ENCODE data around the gene RTF1. TPM values are rescaled to one million over a fixed set of nuclear protein-coding genes. Genes with fewer than 3 reads are reported as not detected.
"Not testable (repeated sequence)": the region's sequence is repeated elsewhere in the genome, so short reads cannot be mapped to it uniquely, and the experiment has no call there.

RTF1 gene
- polyA plus RNA-seq, 3 donors from 2014 or later, result 11.2 to 35.7 (median 23.4) TPM

GRCh38 chr15:41464889-41465580 lies 48.1 kb downstream of the RTF1 start:
- H3K4me1 Mint-ChIP-seq, result peaks cover 21 to 25% of the 10 kb centered on the region in 2 donors
- DNase-seq, result no peak
- peak overlapping the region in 1 of 6 donors; percentile 21 for H3K27ac Mint-ChIP-seq
- H3K36me3 Mint-ChIP-seq, result peaks cover 5 to 19% (median 17%) of the 10 kb centered on the region in 3 donors
- H3K27me3 Mint-ChIP-seq (ENCODE audit: low read depth in 3 of 3), result peaks cover 0 to 3% (median 1%) of the 10 kb centered on the region in 3 donors
- H3K4me3 Mint-ChIP-seq, result no peak overlapping the region
- no peaks in the 10 kb centered on the region for H3K9me3 Mint-ChIP-seq

GRCh38 chr15:41465822-41466421 lies 49.0 kb downstream of the RTF1 start:
- peaks cover 11 to 24% (median 22%) of the 10 kb centered on the region in 3 donors for H3K36me3 Mint-ChIP-seq
- H3K4me3 Mint-ChIP-seq, result peak overlapping the region in 2 of 5 donors; percentile 68 to 73
- peak overlapping the region; percentile 11 to 93 (median 84) for H3K27ac Mint-ChIP-seq
- peak; percentile 20 to 46 (median 39) for DNase-seq
- peaks cover 0 to 3% (median 1%) of the 10 kb centered on the region in 3 donors for H3K27me3 Mint-ChIP-seq (ENCODE audit: low read depth in 3 of 3)
- H3K4me1 Mint-ChIP-seq, result peaks cover 21 to 25% of the 10 kb centered on the region in 2 donors
- no peaks in the 10 kb centered on the region for H3K9me3 Mint-ChIP-seq

GRCh38 chr15:41466711-41467110 lies 49.8 kb downstream of the RTF1 start:
- peak in 2 of 3 donors; percentile 11 to 18 for DNase-seq
- peaks cover 21 to 25% of the 10 kb centered on the region in 2 donors for H3K4me1 Mint-ChIP-seq
- peaks cover 0 to 3% (median 0%) of the 10 kb centered on the region in 3 donors for H3K27me3 Mint-ChIP-seq (ENCODE audit: low read depth in 3 of 3)
- no peaks in the 10 kb centered on the region for H3K9me3 Mint-ChIP-seq
- H3K36me3 Mint-ChIP-seq, result peaks cover 16 to 29% (median 28%) of the 10 kb centered on the region in 3 donors
- H3K27ac Mint-ChIP-seq, result peak overlapping the region; percentile 16 to 86 (median 64)
- peak overlapping the region in 3 of 5 donors; percentile 5 to 55 (median 54) for H3K4me3 Mint-ChIP-seq

GRCh38 chr15:41469644-41470043 lies 52.7 kb downstream of the RTF1 start:
- not testable (repeated sequence) for H3K4me3 Mint-ChIP-seq; H3K9me3 Mint-ChIP-seq; H3K27me3 Mint-ChIP-seq (ENCODE audit: low read depth in 3 of 3); DNase-seq
- H3K36me3 Mint-ChIP-seq, result peaks cover 22 to 30% (median 30%) of the 10 kb centered on the region in 3 donors
- H3K27ac Mint-ChIP-seq, result peak overlapping the region in 1 of 6 donors; percentile 41
- peaks cover 13 to 16% of the 10 kb centered on the region in 2 donors for H3K4me1 Mint-ChIP-seq

- no peaks in the 10 kb centered on the region for H3K4me1 Mint-ChIP-seq
- no peak for DNase-seq
- no peaks in the 10 kb centered on the region for H3K27me3 Mint-ChIP-seq (ENCODE audit: low read depth in 3 of 3)
- peaks cover 42 to 55% (median 44%) of the 10 kb centered on the region in 3 donors for H3K36me3 Mint-ChIP-seq
- H3K4me3 Mint-ChIP-seq, result no peak overlapping the region
- no peak overlapping the region for H3K27ac Mint-ChIP-seq
- no peaks in the 10 kb centered on the region for H3K9me3 Mint-ChIP-seq
Measured at GRCh38 chr15:41473418-41473817, 56.5 kb downstream of the RTF1 start.

- DNase-seq, result no peak
- Mint-ChIP-seq H3K9me3 (no peaks in the 10 kb centered on the region), H3K27me3 (ENCODE audit: low read depth in 3 of 3) (no peaks in the 10 kb centered on the region), H3K27ac (no peak overlapping the region), H3K36me3 (peaks cover 48 to 65% (median 53%) of the 10 kb centered on the region in 3 donors), H3K4me1 (peaks cover 0 to 2% of the 10 kb centered on the region in 2 donors), H3K4me3 (no peak overlapping the region)
Measured at GRCh38 chr15:41474436-41474835, 57.5 kb downstream of the RTF1 start.

GRCh38 chr15:41474941-41475340 lies 58.0 kb downstream of the RTF1 start:
- peaks cover 44 to 63% (median 51%) of the 10 kb centered on the region in 3 donors for H3K36me3 Mint-ChIP-seq
- peaks cover 0 to 2% of the 10 kb centered on the region in 2 donors for H3K4me1 Mint-ChIP-seq
- H3K9me3 Mint-ChIP-seq, result no peaks in the 10 kb centered on the region
- H3K27me3 Mint-ChIP-seq (ENCODE audit: low read depth in 3 of 3), result no peaks in the 10 kb centered on the region
- H3K27ac Mint-ChIP-seq, result no peak overlapping the region
- DNase-seq, result no peak
- no peak overlapping the region for H3K4me3 Mint-ChIP-seq

- DNase-seq, result no peak
- Mint-ChIP-seq H3K27me3 (ENCODE audit: low read depth in 3 of 3) (peaks cover 0 to 2% (median 0%) of the 10 kb centered on the region in 3 donors), H3K9me3 (no peaks in the 10 kb centered on the region), H3K27ac (peak overlapping the region in 1 of 6 donors; percentile 12), H3K4me3 (no peak overlapping the region), H3K36me3 (peaks cover 32 to 66% (median 55%) of the 10 kb centered on the region in 3 donors), H3K4me1 (peaks cover 0 to 2% of the 10 kb centered on the region in 2 donors)
Measured at GRCh38 chr15:41476416-41477048, 59.6 kb downstream of the RTF1 start.

GRCh38 chr15:41480396-41481140 lies 63.7 kb downstream of the RTF1 start:
- Mint-ChIP-seq H3K9me3 (no peaks in the 10 kb centered on the region), H3K4me1 (peaks cover 21 to 29% of the 10 kb centered on the region in 2 donors), H3K36me3 (peaks cover 24 to 51% (median 49%) of the 10 kb centered on the region in 3 donors), H3K27me3 (ENCODE audit: low read depth in 3 of 3) (peaks cover 0 to 2% (median 0%) of the 10 kb centered on the region in 3 donors), H3K4me3 (no peak overlapping the region), H3K27ac (no peak overlapping the region)
- DNase-seq, result no peak

- H3K4me3 Mint-ChIP-seq, result peak overlapping the region in 4 of 5 donors; percentile 65 to 84 (median 77)
- H3K27ac Mint-ChIP-seq, result peak overlapping the region in 4 of 6 donors; percentile 6 to 89 (median 70)
Measured at GRCh38 chr15:41482110-41482877, 65.4 kb downstream of the RTF1 start.

GRCh38 chr15:41483115-41483514 lies 66.2 kb downstream of the RTF1 start:
- Mint-ChIP-seq H3K4me3 (peak overlapping the region; percentile 65 to 84 (median 78)), H3K4me1 (peaks cover 31 to 44% of the 10 kb centered on the region in 2 donors), H3K9me3 (no peaks in the 10 kb centered on the region), H3K27ac (peak overlapping the region; percentile 59 to 89 (median 82)), H3K36me3 (peaks cover 7 to 34% (median 30%) of the 10 kb centered on the region in 3 donors), H3K27me3 (ENCODE audit: low read depth in 3 of 3) (peaks cover 5 to 7% (median 6%) of the 10 kb centered on the region in 3 donors)
- peak; percentile 49 to 61 (median 52) for DNase-seq

More at GRCh38 chr15:41482110-41482877, 65.4 kb downstream of the RTF1 start:
- peaks cover 10 to 36% (median 35%) of the 10 kb centered on the region in 3 donors for H3K36me3 Mint-ChIP-seq
- H3K4me1 Mint-ChIP-seq, result peaks cover 23 to 36% of the 10 kb centered on the region in 2 donors
- H3K27me3 Mint-ChIP-seq (ENCODE audit: low read depth in 3 of 3), result peaks cover 0 to 2% (median 0%) of the 10 kb centered on the region in 3 donors
- DNase-seq, result no peak
- no peaks in the 10 kb centered on the region for H3K9me3 Mint-ChIP-seq

- peaks cover 6 to 7% (median 7%) of the 10 kb centered on the region in 3 donors for H3K27me3 Mint-ChIP-seq (ENCODE audit: low read depth in 3 of 3)
- peak overlapping the region; percentile 59 to 89 (median 82) for H3K27ac Mint-ChIP-seq
- H3K4me1 Mint-ChIP-seq, result peaks cover 34 to 48% of the 10 kb centered on the region in 2 donors
- DNase-seq, result peak in 2 of 3 donors; percentile 37 to 38
- no peaks in the 10 kb centered on the region for H3K9me3 Mint-ChIP-seq
- peaks cover 5 to 32% (median 27%) of the 10 kb centered on the region in 3 donors for H3K36me3 Mint-ChIP-seq
- peak overlapping the region; percentile 65 to 84 (median 78) for H3K4me3 Mint-ChIP-seq
Measured at GRCh38 chr15:41483519-41483918, 66.6 kb downstream of the RTF1 start.
